Gastroesophageal sphincter (tissue), 4 donors: Measurements from ENCODE around the gene UTS2B. TPM values are rescaled to one million over a fixed set of nuclear protein-coding genes. Genes with fewer than 3 reads are reported as not detected.

Source experiments
- ATAC-seq: fragments of 150-250 bp; one replicate; pipeline ENCODE4 v1.9.1; 2016; ENCODE audit warnings: mild to moderate bottlenecking, moderate library complexity
- H3K27ac ChIP-seq, 4 donors: fragments of 200-600 bp; sonication (generic) in 3 of 4; 1 replicate in 3 of 4; 2 replicates in 1 of 4; pipeline ENCODE4 v1.5.1; 2016 to 2019
- H3K27me3 ChIP-seq: fragments of 200-600 bp; sonication (generic); one replicate; pipeline ENCODE4 v1.5.1; 2019
- H3K36me3 ChIP-seq, 2 donors: fragments of 200-600 bp; sonication (generic); one replicate each; pipeline ENCODE4 v1.5.1; 2019; ENCODE audit warnings: control low read depth in 1 of 2
- H3K4me1 ChIP-seq, 3 donors: fragments of 200-600 bp; sonication (generic); 1 replicate in 2 of 3; 2 replicates in 1 of 3; pipeline ENCODE4 v1.5.1; 2016 to 2019; ENCODE audit warnings: control low read depth in 2 of 3
- H3K4me3 ChIP-seq, 2 donors: fragments of 200-600 bp; sonication (generic); one replicate each; pipeline ENCODE4 v1.5.1; 2019; ENCODE audit warnings: mild to moderate bottlenecking in 1 of 2, moderate library complexity in 1 of 2
- H3K9me3 ChIP-seq, 3 donors: fragments of 200-600 bp; sonication (generic); one replicate each; pipeline ENCODE4 v1.5.1; 2017 to 2019; ENCODE audit warnings: control low read depth in 2 of 3
- CTCF ChIP-seq, 4 experiments: fragments of 200-600 bp in 2 of 4; fragments of 450-650 bp in 2 of 4; sonication (generic) in 1 of 4; IDR thresholded peaks; one replicate each; pipeline ENCODE4 v1.5.1; 2017 to 2019; ENCODE audit warnings: antibody characterized with exemption in 4 of 4, mild to moderate bottlenecking in 2 of 4, moderate library complexity in 2 of 4
- EP300 ChIP-seq: sonication (generic); formaldehyde crosslinking; IDR thresholded peaks from one replicate; pipeline ENCODE4 v1.6.1; 2017; ENCODE audit warnings: antibody characterized with exemption, mild to moderate bottlenecking
- POLR2A ChIP-seq, 2 donors: fragments of 450-650 bp; IDR thresholded peaks; one replicate each; pipeline ENCODE4 v1.6.1; 2017; ENCODE audit warnings: antibody characterized with exemption in 2 of 2, mild to moderate bottlenecking in 2 of 2, moderate library complexity in 1 of 2
- POLR2AphosphoS5 ChIP-seq: sonication (generic); formaldehyde crosslinking; IDR thresholded peaks from one replicate; pipeline ENCODE4 v1.6.1; 2017; ENCODE audit warnings: antibody characterized with exemption
- WGBS, 2 donors: methylation state at CpG; one replicate each; pipeline ENCODE4 v1.1.5; 2018; ENCODE audit warnings: low coverage in 1 of 2; 5-methylcytosine and 5-hydroxymethylcytosine counted together
- total RNA-seq, 4 donors: library from RNA; depleted of rRNA; stranded (reverse); fragments of >200 nt; gene quantifications; one replicate each; pipeline ENCODE4 v1.1.0, GENCODE V29; 2016

Gene UTS2B
- total RNA-seq, 4 donors from 2014 or later, result 0.20 TPM; not detected in 3

- no peak for TF ChIP-seq CTCF (IDR thresholded peaks at IDR 0.05)
- no peak for TF ChIP-seq EP300
- no peak for TF ChIP-seq POLR2AphosphoS5
- no peak for TF ChIP-seq POLR2A (IDR thresholded peaks at IDR 0.05)
- WGBS, 2 donors, result 81 to 89% methylated on average over 5 of the region's 5 CpGs
- Histone ChIP-seq H3K9me3 (no peaks in the 10 kb centered on the region), H3K27ac (no peak overlapping the region), H3K4me3 (no peak overlapping the region), H3K27me3 (no peaks in the 10 kb centered on the region), H3K4me1 (peaks cover 0 to 8% (median 0%) of the 10 kb centered on the region in 3 donors), H3K36me3 (peaks cover 0 to 45% of the 10 kb centered on the region in 2 donors)
- ATAC-seq, result no peak
Measured at GRCh38 chr3:191368755-191369615, 38.7 kb upstream of the UTS2B start.

DNA sequence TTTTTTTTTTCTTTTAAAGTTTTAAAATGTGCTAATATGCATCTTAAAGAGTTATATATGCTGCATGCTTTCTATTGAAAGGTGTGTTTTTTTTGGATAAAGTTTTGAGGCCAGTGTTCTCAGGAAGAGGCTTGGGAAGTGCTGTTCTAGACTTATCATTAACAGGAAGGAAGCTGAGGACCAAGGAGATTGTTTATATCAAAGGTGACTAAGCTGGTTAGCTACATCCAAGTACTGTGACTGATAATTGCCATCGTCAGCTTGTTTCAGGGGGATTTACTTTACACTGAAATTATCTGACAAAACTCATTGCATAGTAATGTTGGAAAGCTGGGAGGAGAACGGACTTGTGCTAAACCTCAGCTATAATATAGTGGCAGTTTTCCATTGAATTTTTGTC, 36.3 kb upstream of the UTS2B start:
- Histone ChIP-seq H3K27ac (no peak overlapping the region), H3K4me3 (no peak overlapping the region), H3K36me3 (peaks cover 0 to 63% of the 10 kb centered on the region in 2 donors), H3K9me3 (no peaks in the 10 kb centered on the region), H3K27me3 (no peaks in the 10 kb centered on the region), H3K4me1 (peaks cover 0 to 16% (median 0%) of the 10 kb centered on the region in 3 donors)
- TF ChIP-seq POLR2AphosphoS5 (no peak), CTCF (IDR thresholded peaks at IDR 0.05) (no peak), POLR2A (IDR thresholded peaks at IDR 0.05) (no peak), EP300 (no peak)
- ATAC-seq, result no peak
- 36% methylated on average over 2 of the region's 2 CpGs; no CpG with 5 or more reads in 1 of the 2 donors for WGBS, 2 donors

- no peaks in the 10 kb centered on the region for H3K9me3 ChIP-seq
- ATAC-seq, result no peak
- H3K27me3 ChIP-seq, result no peaks in the 10 kb centered on the region
- H3K4me1 ChIP-seq, result peaks cover 0 to 42% (median 5%) of the 10 kb centered on the region in 3 donors
- H3K36me3 ChIP-seq, result peaks cover 0 to 67% of the 10 kb centered on the region in 2 donors
- WGBS, 2 donors, result 95 to 98% methylated on average over 4 of the region's 4 CpGs
- no peak overlapping the region for H3K4me3 ChIP-seq
- TF ChIP-seq EP300 (no peak), CTCF (IDR thresholded peaks at IDR 0.05) (no peak), POLR2AphosphoS5 (no peak), POLR2A (IDR thresholded peaks at IDR 0.05) (no peak)
- H3K27ac ChIP-seq, result no peak overlapping the region
Measured at GRCh38 chr3:191363221-191363620, 32.9 kb upstream of the UTS2B start.

GRCh38 chr3:191362524-191363090, 32.3 kb upstream of the UTS2B start:
- H3K36me3 ChIP-seq, result peaks cover 0 to 72% of the 10 kb centered on the region in 2 donors

More at GRCh38 chr3:191362524-191363090, 32.3 kb upstream of the UTS2B start:
- Histone ChIP-seq H3K27me3 (no peaks in the 10 kb centered on the region), H3K27ac (no peak overlapping the region), H3K4me3 (no peak overlapping the region), H3K9me3 (no peaks in the 10 kb centered on the region), H3K4me1 (peaks cover 0 to 49% (median 5%) of the 10 kb centered on the region in 3 donors)
- TF ChIP-seq CTCF (IDR thresholded peaks at IDR 0.05) (no peak), EP300 (no peak), POLR2AphosphoS5 (no peak), POLR2A (IDR thresholded peaks at IDR 0.05) (no peak)
- WGBS, 2 donors, result 84 to 94% methylated on average over 2 of the region's 2 CpGs
- no peak for ATAC-seq
